ES-I3 (cell line): Measurements from ENCODE around the gene OXLD1.

Experiments
- H3K36me3 ChIP-seq: 2 replicates; pipeline ENCODE4 v1.6.1; 2013; ENCODE audit warnings: mild to moderate bottlenecking, low read length, control low read depth, moderate library complexity; ENCODE audit not compliant: insufficient read depth
- H3K4me1 ChIP-seq: 2 replicates; pipeline ENCODE4 v1.6.1; 2013; ENCODE audit warnings: mild to moderate bottlenecking, control low read depth, low read length; ENCODE audit not compliant: insufficient read depth
- H3K9ac ChIP-seq: 2 replicates; pipeline ENCODE4 v1.6.1; 2013; ENCODE audit warnings: low read depth, mild to moderate bottlenecking, low read length, moderate library complexity
- H3K9me3 ChIP-seq: 2 replicates; pipeline ENCODE4 v1.6.1; 2013; ENCODE audit warnings: mild to moderate bottlenecking, low read length, moderate library complexity; ENCODE audit not compliant: control insufficient read depth, insufficient read depth

The OXLD1 gene

DNA sequence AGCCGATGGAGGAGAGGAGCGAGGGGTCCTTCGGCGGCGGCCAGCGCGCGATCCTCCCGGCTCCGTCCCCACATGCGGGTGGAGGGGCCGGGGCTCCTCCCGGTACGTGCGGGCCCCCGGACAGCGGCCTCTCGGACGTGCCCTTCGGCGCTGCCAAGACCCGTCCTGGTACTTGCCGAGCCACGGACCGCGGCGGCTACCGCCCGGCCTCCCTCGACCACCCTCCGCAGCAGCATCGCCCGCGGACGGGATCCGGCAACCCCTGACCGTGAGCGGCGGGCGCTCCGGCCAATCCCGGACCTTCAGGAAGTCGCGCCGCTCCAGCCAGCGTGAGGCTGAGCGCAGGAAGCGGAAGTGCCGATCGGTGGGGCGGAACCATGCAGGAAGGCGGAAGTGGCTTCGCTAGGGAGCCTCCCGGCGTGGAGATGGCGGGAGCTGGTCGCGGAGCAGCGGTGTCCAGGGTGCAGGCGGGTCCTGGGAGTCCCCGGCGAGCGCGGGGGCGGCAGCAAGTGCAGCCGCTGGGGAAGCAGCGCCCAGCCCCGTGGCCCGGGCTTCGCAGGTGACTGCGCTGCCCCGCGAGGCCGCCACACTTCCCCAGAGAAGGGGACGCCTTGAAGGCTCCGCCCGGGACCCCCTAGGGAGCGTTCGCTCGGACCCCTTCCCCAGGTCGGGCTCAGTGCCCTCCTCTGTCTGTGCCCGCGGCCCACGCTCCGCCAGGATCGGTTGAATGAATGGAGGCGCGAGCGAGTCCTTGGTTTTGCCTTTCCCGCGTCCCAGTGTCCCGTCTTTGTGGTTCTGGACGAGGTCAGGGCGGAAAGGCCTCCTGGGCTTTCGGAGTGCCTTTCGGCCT lies at the start of gene OXLD1, which contains the start of gene CCDC137:
Gene OXLD1 (minus strand): TSS at position 264 of the 850 bp plus-strand sequence. CDS start 28 bp downstream, at position 236.
Gene CCDC137 (plus strand): TSS at position 396 of the 850 bp plus-strand sequence. CDS start 30 bp downstream, at position 426.
- Histone ChIP-seq H3K9me3 (no peaks in the 10 kb centered on the region; the same call in 1 of the 2 replicates), H3K36me3 (peaks cover 28% of the 10 kb centered on the region), H3K9ac (peak within 1 kb of the TSS; percentile 99), H3K4me1 (peaks cover 9% of the 10 kb centered on the region; the same call in 1 of the 2 replicates)

DNA sequence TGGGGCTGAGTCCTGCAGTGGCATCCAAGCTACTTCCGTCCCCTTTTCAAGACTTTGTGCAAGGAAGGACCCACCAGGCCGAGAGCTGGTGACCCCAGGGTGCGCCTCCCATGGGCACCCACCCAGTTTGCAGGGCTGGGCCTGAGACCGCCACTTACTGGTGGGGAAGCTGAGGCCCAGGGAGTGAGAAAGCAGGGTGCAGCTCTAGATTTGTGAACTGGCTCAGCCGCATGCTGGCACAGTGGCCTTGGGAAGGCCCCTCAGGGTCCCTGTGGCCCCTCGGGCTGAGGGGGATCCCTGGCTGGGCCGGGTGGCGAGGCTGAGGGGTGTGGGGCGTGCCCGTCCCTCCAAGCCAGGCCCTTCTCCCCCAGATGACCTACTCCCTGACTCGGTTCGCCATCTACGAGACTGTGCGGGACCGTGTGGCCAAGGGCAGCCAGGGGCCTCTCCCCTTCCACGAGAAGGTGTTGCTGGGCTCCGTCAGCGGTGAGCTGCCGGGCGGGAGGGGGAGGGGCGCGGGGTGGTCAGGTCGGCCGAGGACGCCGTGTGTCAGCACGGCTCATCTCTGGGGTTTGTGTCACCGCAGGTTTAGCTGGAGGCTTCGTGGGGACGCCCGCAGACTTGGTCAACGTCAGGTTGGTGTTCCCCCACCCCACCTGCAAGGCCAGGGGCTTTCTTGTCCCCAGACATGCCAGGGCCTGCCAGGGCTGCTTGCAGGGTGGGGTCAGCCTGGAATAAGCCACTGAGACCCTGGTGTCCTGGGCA lies 48.9 kb upstream of the OXLD1 start:
- H3K36me3 ChIP-seq: no peaks in the 10 kb centered on the region
- peaks cover 10% of the 10 kb centered on the region; the same call in 1 of the 2 replicates for H3K4me1 ChIP-seq
- no peak overlapping the region for H3K9ac ChIP-seq
- no peaks in the 10 kb centered on the region for H3K9me3 ChIP-seq

DNA sequence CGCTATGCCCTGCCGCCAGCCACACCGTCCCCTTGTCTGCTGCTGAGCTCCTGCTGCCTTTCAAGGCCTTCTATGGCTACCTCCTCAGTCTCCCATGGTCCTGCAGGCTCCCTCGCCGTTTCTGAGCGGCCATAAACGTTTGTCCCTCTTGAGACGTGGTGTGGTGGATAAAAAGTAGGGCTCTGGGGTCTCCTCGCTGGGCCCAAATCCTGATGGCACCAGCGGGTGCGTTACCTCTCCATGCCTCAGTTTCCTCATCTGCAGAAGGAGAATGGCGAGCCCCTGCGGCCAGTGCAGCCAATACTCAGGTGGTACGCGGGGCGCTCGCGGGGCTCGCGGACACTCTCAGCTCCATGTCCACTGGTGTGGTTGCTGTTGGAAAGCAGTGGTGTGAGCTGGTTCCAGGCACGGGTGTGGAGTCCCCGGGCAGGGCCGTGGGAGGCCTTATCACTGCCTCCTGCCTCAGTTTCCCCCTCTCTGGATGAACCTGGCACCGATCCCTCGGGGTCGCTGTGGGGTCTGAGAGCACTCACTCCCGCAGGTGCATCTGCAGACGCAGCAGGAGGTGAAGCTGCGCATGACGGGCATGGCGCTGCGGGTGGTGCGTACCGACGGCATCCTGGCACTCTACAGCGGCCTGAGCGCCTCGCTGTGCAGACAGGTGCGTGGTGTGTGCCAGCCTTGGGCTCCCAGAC lies 48.2 kb upstream of the OXLD1 start:
- H3K9ac ChIP-seq: no peak overlapping the region
- peaks cover 15% of the 10 kb centered on the region; the same call in 1 of the 2 replicates for H3K4me1 ChIP-seq
- H3K36me3 ChIP-seq: no peaks in the 10 kb centered on the region
- H3K9me3 ChIP-seq: no peaks in the 10 kb centered on the region

DNA sequence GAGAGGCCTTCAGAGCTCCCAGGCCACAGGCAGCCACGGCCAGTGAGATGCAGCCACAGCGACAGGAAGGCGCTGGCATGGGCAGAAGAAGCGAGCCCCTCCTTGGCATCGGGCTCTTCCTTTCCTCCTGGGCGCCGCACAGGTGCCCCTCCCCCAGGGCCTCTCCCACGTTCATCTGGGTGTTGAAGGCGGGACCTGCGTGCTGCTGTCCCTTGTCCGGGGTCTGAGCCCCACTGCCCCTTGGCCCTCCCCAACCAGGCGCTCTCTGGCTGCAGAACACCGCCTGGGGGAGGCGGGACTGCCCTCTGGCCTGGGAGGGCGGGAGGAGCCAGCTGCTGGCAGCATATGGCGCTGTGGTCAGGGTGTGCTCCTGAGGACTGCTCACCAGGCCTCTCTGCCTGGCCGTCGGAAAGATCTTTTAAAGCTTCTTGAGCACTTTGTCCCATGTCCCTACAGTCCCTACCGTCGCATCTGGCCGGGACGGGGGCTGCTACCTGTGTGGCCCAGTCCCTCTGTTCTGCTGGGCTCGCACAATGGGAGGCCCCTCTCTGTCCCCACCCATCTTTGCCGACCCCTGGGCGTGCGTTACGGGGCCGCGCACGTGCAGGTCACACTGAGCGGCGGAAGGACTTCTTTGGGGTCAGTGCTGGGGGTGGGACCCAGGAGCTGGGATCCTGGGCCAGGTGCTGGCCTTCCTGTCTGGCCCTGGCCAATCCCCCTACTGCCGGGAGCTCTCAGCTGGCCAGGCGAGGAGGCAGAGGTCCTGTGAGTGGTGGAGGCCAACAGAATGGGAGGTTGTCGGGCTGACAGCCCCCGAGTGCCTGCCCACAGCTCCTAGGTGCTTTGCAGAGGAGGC lies 47.4 kb upstream of the OXLD1 start:
- Histone ChIP-seq H3K4me1 (peaks cover 15% of the 10 kb centered on the region; the same call in 1 of the 2 replicates), H3K9ac (peak overlapping the region; percentile 90; the same call in 1 of the 2 replicates)

DNA sequence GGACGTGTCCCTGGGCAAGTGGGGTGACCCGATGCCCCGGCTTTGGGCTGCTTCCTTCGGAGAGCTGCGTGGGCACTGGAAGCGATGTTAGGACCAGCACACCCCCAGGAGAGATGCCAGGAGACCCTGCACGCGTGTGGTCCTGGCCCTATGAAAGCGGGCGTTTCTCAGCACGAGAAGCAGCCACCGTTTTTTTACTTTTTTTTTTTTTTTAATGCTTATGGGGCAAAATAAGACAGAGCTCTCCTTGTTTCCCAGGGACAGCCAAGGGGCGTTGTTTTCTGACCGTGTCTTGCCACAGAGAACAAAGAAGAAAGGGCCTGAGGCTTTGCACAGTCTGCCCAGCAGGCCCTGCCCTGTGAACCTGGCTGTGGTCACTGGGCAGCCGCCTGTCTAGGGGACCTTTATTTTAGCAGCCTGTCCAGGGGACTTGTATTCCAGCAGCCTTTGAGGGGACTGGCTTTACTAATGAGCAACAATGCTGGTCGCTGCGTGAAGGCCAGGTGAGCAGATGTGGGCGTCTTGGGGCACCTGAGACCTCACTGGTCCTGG lies 46.7 kb upstream of the OXLD1 start:
- no peaks in the 10 kb centered on the region for H3K9me3 ChIP-seq
- H3K4me1 ChIP-seq: peaks cover 15% of the 10 kb centered on the region; the same call in 1 of the 2 replicates
- no peaks in the 10 kb centered on the region for H3K36me3 ChIP-seq
- H3K9ac ChIP-seq: peak overlapping the region; percentile 90

More for the DNA sequence above, 47.4 kb upstream of the OXLD1 start:
- Histone ChIP-seq H3K36me3 (no peaks in the 10 kb centered on the region), H3K9me3 (no peaks in the 10 kb centered on the region)

DNA sequence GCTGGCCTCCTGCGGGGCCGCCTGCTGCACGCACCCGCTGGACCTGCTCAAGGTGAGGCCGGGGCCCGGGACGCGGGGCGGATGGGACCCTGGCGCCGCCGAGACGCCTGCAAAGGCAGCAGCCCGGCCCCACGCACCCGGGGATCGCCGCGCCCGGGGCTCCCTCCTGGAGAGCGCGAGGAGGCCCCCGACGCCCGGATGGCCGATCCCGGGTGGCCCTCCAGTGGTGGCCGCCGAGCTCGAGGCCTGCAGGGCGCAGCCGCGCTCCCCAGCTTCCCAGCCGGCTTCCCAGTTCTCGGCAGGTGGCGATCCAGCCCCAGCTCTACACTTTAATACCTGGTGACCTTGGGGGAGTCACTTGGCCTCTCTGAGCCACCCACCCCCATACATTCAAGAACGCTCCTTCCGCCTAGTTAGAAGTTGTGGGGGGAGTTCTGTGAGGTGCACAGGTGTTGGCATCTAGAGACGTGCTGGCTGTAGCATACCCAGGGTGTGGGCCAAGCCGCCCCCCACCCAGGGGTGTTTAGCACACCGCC lies 46.1 kb upstream of the OXLD1 start:
- no peaks in the 10 kb centered on the region for H3K36me3 ChIP-seq
- peaks cover 15% of the 10 kb centered on the region; the same call in 1 of the 2 replicates for H3K4me1 ChIP-seq
- peak overlapping the region; percentile 90 for H3K9ac ChIP-seq
- no peaks in the 10 kb centered on the region for H3K9me3 ChIP-seq

DNA sequence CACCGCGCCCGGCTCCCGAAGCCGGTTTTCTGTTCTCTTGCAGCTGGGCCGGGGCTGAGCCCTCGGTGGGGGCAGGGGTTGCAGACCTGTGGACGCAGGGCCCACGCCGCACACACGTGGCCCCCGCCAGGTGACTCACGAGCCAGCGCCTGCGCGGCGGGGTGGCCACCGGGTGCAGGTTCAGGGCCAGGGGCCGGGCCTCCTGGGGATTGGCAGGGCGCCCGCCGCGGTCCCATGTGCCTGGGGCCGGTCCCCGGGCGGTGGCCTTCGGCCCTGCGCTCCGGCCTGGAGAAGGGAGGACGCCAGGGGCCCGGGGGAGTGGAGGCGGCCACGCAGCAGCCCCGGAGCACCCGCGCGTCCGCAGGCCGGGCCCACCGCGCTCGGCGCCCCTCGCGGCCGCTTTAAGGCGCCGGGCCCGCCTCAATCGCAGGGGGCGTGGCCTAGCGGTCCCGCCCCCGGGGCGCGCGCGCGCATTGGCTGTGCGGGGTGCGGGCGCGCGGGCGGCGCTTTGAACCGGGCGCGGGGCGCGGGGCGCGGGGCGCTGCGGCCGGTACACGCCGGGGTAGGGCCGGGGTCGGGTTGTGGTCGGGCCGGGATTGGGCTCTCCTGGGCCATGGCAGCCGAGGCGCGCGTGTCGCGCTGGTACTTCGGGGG lies 45.5 kb upstream of the OXLD1 start, which contains the start of gene SLC25A10:
Gene SLC25A10 (plus strand): TSS at position 471 of the 654 bp plus-strand sequence. CDS start 143 bp downstream, at position 614.
- H3K9ac ChIP-seq: peak within 1 kb of the TSS; percentile 90
- H3K4me1 ChIP-seq: peaks cover 15% of the 10 kb centered on the region; the same call in 1 of the 2 replicates
- no peaks in the 10 kb centered on the region for H3K36me3 ChIP-seq
- no peaks in the 10 kb centered on the region for H3K9me3 ChIP-seq

DNA sequence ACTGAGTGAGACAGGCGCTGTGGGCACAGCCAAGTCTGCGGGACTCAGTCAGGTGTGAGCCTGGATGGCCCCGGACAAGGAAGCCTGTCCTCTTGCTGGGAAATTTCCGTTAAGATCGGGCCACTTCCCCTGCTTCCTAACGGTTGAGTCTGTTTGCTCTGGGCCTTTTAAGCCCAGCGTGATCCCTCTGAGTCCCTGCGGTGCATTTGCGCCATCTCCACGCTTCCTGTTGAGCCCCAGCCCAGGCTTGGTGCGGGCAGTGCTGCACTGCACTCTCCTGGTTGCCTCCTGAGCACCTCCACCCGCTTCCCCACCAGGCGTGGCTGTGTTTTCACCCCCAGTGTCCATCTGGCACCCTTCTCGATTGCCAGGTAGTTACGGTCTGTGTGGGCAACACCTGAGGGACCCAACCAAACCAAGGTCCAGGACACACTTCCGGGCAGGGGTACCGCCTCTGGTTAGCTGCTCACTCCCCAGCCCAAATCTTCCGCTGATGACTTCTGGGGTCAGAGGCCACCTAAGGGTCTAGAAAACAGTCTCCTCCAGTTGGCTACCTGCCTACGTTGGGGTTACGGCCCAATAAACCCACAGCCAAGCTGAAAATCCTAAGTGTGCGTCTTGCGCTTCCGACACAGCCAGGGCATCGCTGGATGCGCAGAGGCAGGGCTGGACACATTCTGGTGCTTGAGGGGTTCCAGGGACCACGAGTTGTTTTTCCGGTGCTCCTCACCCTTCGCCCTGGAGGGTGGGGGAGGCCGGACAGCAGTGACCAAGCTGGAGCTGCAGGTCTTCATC lies 44.3 kb upstream of the OXLD1 start:
- Histone ChIP-seq H3K36me3 (0 out of 2 replicates have a peak, but pooled peaks cover 2% of the 10 kb centered on the region), H3K9ac (peak overlapping the region; percentile 90), H3K9me3 (no peaks in the 10 kb centered on the region), H3K4me1 (peaks cover 15% of the 10 kb centered on the region; the same call in 1 of the 2 replicates)

DNA sequence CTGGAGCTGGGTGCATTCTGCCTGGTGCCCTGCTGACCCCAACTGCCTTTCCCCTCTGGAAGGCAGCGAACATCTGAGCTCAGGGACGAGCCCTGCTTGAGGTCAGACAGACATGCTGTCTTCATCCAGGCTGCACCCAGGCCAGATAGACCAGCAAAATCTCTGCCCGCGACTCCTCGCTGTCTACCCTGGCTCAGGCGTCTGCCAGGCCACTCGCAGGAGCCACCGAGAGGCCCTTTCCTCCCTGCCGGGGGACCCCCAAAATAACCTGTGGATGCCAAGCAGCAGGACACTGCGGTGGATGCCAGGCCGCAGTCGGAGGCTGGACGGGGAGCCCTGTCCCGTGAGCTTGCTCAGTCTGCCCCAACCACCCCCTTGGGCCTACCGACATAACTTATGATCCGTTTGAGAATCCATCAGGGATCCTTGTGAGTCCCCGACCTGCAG lies 42.4 kb upstream of the OXLD1 start:
- peaks cover 19% of the 10 kb centered on the region; the same call in 1 of the 2 replicates for H3K4me1 ChIP-seq
- H3K9ac ChIP-seq: no peak overlapping the region
- H3K9me3 ChIP-seq: no peaks in the 10 kb centered on the region
- peaks cover 10% of the 10 kb centered on the region for H3K36me3 ChIP-seq

DNA sequence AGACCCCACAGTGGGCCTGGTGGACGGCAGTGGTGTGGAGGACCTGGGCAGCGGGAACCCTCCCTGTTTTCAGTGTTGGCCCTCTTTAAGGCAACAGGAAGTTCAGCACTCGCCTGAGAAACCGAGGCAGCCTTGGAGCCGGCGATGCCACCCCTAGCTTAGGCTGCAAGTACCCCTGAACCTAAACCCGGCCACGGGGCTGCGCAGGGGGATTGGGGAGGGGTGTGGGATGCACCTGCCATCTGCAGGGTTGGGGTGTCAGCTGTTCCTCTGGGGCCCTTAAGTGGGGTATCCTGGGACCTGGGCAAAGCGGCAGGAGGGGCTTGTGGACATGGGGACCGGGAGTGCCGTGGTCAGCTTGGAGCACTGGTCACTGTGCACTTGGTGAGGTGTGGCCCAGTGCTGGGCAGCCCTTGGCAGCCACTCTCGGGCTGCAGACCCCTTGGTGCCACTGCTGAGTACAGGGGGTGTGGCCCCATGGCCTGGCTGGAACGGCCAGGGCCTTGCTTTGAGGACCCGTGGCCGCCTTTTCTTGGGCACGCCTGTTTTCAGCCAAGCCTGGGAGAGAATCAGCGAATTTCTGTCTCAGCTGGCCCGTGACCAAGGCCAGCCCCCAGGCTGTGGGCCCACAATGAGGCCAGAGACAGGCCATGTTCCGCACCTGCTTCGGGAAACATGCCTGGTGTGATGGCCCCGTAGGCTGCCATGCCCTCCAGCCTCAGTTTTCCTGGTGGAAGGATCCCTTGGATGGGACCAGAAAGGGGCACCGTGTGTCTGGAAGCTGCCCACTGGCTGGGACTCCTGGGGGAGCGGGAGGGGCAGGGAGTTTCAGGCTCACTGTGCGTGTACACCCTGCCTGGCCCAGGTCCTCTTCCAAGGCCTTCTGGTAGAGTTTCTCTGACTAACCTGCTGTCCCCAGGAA lies 41.6 kb upstream of the OXLD1 start:
- peaks cover 14% of the 10 kb centered on the region; the same call in 1 of the 2 replicates for H3K4me1 ChIP-seq
- peaks cover 10% of the 10 kb centered on the region for H3K36me3 ChIP-seq
- no peak overlapping the region for H3K9ac ChIP-seq
- H3K9me3 ChIP-seq: no peaks in the 10 kb centered on the region
